RPMI7951 (cell line): ENCODE results near the gene ADAMTS16. TPM values are rescaled to one million over a fixed set of nuclear protein-coding genes. Genes with fewer than 3 reads are reported as not detected.

Source experiments
- DNase-seq: peaks from one replicate; pipeline ENCODE4 v3.0.0-alpha.2; 2012; ENCODE audit warnings: low read depth
- total RNA-seq: library from RNA; depleted of rRNA; stranded (reverse); fragments of >200 nt; shearing (Covaris generic); gene quantifications from 2 replicates; pipeline ENCODE4 v1.2.3, GENCODE V29; 2014

ADAMTS16 gene
- total RNA-seq, 1 experiment from 2014 or later: 3.4 TPM

DNA sequence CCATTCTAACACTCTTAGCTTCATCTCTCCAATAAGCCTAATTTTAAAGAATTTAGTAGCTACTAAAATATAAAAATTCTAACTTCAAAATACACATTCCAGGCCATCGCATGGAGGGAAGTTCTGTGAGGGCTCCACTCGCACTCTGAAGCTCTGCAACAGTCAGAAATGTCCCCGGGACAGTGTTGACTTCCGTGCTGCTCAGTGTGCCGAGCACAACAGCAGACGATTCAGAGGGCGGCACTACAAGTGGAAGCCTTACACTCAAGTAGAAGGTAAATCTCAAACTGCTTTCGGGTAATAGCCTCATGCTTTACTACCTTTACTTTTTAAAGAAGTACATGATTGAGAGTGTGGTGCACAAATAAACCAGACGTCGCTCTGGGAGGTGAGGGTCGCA is 94.8 kb downstream of the ADAMTS16 start:
- no peak for DNase-seq

DNA sequence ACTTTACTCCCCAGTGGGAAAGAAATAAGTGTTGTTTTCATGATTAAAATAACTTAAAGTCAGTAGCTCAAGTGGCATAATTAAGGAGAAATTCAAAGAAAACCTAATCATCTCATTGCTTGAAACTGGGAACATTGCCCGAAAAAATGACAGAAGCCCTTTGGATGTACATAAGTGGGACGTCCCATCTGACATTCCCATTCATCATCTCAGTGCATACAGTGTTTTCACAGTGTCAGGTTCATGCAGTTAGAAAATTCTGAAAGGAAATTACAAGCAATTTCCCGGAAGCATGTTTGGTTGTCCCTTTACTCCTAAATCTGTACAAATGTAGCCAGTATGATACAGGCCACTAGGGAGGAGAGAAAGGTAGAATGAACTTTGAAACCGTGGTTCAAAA is 95.6 kb downstream of the ADAMTS16 start:
- peak; percentile 24 for DNase-seq

DNA sequence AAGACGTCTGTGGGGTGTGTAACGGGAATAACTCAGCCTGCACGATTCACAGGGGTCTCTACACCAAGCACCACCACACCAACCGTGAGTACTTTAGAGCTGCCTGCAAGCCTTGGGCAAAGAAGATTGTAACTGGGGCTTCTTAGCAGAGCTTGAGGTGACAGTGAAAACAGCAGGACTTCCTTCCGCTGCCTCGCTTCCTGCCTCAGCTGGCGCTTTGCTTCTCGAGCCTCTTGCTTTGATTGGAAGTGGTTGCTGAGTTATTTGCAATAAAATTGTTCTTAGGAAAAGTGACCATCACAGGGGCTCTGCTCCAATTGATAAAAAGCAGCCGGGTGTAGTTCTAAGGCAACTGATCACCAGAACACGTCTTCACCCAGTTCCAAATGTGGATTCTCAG is 99.1 kb downstream of the ADAMTS16 start:
- DNase-seq: no peak

DNA sequence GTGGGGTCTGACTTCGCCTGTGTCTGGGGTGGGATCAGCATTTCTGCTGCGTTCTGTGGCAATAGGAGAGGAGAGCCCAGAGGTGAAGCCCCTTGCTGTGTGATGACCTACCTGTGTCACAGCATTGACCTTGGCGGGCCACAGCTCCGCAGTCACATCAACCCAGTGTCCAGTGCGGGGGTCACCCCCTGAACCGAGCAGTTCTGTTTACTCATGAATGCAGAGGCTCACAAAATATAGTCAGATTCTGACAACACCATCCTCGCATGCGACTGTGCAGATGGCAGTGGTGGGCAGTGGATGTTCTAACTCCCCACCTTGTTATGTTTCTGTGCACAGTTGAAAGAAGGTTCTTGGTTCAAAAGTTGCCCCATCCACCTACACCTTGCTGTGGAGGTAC is 100.1 kb downstream of the ADAMTS16 start:
- no peak for DNase-seq

DNA sequence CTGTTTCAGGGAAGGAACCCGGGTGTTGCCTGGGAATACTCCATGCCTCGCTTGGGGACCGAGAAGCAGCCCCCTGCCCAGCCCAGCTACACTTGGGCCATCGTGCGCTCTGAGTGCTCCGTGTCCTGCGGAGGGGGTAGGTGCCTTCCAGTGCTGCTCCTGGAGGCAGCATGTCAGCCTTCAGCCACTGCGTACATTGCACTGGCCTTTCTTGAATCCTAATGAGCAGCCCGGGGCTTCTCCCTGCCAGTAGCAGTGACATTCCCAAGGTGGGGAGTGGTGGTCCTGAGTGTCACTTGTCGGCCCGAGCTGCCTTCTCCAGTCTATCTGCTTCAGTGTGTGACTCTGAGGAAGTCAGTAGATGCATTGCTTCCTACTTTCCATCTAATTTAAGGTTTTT is 101.9 kb downstream of the ADAMTS16 start:
- DNase-seq: no peak

DNA sequence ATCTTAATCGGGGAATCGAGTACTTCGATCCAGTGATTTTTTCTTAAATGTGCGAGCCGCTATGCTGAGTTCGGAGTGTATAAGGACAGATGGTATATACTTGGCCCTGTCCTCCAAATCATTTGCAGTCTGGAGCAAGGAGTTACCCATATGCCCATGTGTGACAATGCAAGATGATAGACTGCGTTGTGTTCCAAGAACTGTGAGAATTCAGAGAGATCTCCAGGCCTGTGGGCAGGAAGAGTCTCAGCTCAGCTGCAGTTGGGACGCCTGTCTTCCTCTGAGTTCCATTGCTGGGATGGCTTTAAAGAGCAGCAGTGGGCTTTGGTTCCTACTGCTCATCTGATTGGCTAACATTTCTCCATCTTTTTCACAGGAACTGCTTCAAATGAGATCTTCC is 106.6 kb downstream of the ADAMTS16 start:
- no peak for DNase-seq

DNA sequence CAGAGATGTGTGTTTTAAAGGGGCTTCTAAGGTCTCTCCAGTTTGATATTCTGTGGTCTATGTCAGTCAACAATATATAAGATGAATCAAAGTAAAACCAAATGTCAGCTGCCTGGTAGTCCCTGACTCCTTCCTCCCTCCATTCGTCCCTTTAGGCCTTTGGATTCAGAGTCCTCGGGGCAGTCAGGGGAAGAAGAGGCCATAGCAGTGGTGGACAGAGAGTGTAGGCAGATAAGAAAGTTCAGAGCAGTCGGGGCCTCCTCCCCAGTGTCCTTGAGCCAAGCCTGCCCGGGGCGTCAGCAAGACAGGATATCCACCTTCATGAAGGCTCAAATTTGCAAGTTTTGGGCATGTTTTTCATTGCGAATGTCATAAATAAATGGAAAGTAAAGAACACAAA is 110.6 kb downstream of the ADAMTS16 start:
- DNase-seq: no peak

DNA sequence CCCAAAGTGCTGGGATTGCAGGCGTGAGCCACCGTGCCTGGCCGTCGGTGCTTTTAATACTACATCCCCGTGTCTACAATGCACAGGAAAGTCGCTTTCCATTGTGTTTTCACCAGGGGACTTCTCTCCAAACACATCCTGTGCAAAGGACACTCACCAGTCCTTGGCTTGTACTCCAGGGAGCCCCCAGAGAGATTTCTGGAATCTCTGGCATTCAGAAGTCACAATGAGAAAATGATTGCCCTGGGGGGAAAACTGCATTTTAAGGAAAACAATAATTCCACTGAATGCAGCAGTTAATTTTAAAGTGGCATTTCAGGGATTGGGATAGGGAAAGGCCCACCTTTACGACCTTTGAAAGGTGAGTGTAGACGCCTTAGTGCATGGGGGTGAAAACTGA is 112.0 kb downstream of the ADAMTS16 start:
- DNase-seq: no peak

DNA sequence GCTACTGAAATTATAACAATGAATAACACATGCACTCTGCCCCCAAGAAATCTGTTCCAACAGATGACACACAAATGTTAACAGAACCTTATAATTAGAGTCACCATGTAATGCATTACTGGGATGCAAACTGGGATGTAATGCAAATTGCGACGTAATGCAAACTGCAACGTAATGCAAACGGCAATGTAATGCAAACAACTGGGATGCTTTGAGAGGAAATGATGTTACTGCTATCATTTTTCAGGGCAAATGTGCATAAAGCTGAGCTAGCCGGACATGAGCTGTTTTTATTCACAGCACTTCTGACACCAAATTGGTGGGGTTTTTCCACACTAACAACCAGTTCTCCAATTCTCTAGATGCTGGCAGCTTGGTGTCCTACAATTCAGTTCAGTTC is 117.2 kb downstream of the ADAMTS16 start:
- DNase-seq: no peak

DNA sequence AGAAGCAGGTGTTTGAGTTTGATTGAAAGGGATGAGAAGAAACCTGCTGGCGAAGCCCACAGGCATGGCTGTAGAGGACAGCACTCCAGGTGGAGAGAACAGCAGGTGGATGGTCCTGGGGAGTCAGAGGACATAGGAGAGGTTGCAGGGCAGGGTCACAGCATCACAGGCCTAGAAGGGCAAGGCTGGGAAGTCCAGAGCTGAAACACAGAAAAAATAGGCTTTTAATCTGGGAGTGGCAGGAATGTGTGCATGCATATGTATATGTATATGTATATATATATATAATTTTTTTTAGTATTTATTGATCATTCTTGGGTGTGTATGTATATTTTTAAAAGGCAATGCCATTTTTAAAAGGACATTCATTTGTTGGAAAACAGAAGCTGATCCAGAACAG is 118.4 kb downstream of the ADAMTS16 start:
- no peak for DNase-seq

DNA sequence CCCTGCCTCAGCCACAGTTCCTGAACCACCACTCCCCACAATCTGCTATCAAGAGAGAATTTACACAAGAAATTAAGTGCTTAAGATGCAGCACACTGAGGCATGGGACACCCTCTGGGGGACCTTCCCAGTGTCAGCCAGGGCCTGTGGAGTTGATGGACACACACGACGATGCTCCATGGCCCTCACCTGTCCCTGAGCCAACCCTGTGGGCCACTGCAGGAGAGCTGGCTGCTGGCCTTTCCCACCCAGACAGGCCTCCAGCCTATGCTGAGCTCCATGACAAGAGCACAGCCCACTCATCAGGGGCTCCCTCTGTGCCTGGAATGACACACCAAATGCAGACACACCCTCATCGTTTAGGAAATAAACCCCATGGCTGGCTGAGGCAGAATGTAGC is 124.6 kb downstream of the ADAMTS16 start:
- no peak for DNase-seq

DNA sequence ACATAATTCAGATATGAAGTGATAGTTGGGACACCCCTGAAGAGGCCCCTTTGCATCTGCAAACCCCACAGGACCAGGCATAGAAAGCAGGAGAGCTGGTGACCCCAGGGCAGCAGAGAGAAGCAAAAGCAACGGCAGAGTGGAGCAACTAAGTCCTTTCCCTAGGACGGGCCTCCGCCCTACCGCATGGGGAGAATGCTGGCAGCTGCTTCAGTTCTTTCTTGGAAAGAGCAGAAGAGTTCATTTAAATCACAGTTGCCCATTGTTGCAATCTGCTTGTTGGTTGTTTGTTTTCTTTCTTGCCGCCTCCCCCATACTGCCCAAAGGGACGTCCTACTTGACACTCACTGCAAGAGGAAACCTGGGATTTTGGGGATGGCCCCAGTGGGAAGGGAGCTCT is 126.2 kb downstream of the ADAMTS16 start:
- no peak for DNase-seq

DNA sequence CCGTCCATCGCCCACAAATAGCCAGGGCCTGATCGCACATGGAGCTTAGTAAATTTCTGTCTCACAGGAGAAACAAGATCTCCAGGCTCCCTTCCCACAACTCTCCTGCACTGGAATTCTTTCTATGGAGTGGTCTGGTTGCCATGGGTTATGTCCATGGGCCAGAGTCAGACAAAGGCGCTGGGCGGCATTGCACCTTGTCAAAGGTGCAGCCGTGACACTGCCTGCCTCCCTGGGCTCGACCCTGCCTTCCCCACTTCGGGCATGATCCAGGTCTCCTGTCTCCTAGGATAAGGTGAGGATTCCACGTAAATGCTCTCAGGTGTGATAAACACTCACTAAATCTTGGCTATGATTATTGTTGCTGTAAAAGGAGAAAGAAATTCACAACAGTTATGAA is 130.0 kb downstream of the ADAMTS16 start:
- no peak for DNase-seq

DNA sequence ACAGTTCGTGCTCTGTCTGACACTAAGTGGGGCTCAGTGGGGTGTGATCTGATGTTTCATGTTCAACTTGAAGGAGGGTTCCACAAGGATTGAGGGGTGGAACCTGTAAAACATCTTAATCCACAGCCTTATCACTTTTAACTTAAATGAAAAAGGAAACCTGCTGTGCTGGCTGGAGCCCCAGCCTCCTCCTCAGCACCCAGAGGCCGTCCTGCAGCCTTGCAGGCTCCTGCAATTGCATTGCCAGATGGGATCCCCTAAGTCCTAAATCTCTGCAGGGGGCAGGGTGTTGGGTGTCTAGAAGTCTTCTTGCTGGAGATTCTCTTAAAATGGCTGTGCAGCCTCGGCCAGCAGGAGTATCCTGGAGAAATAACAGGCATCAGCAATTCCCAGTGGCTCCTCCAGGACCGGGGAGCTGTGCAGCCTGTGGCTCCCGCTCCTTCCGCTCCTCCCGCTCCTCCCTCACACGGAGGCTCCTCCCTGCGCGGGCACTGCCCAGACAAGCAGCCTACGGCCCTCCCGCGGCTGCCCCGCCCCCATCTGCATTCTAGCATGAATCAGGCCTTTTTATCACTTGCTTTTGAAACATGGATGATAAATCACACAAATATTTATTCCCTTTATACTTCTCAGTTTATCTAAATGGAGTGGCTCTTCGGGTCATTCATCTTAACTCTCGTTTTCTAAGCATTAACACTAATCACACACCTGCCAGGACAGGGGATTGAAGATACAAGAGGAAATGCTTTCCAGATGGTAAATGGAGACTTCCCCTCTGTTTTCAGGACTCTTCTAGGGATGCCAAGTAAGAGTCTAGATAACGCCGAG is 131.0 kb downstream of the ADAMTS16 start:
- peak; percentile 91 for DNase-seq

DNA sequence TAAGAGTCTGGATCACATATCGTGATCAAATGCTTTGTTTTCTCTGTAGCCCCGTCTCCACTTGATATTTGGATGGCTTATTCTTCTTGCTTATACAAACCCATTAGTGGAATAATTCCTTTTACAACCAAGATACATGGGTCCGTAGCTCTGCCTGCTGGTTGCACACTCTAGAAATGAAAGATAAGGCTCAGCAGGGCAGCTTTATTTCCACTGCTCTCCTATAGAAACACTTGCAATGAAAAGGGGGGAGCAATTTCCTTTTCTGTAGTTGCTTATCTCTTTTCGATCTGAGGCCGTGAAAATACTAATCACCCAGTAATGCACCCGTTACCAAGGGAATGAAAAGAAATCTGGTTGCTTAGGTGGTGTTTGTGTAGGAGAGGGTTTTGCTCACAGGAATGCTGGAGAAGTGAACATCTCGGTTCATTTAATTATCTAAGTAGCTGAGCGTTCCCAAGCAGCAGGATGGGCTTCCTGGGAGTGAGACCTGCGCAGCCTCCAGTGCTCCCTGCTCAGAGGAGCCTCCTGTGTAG is 131.7 kb downstream of the ADAMTS16 start:
- DNase-seq: peak; percentile 60

DNA sequence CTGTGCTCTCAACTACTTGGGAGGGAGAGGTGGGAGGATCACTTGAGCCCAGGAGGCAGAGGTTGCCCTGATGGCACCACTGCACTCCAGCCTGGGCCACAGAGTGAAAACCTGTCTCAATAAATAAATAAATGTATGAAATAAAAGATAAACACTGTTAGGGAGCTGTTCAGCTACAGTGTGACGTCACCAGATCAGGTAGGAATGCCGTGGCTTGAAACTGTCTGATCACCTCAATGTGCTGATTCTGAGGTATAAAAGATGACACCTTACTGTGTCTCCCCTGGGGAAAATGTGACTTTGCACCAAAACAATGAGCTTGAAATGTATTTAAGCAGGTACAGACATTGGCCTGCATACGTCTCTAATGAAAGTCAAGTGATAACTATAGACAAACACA is 133.3 kb downstream of the ADAMTS16 start:
- no peak for DNase-seq

DNA sequence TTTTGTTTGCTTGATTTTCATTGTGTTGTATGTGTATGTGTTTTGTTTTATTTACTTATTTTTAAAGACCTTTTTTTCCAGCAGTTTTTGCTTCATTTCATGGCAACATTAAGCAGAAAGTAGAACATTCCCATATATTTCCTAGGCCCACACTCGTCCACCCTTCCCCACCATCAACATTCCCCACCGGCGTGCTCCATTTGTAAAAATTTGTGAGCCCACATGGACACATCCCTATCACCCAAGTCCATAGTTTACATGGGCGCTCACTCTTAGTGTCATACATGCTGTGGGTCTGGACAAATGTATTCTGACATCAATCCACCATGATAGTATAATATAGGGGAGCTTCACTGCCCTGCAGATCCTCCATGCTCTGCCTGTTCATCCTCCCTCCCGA is 133.8 kb downstream of the ADAMTS16 start:
- no peak for DNase-seq

DNA sequence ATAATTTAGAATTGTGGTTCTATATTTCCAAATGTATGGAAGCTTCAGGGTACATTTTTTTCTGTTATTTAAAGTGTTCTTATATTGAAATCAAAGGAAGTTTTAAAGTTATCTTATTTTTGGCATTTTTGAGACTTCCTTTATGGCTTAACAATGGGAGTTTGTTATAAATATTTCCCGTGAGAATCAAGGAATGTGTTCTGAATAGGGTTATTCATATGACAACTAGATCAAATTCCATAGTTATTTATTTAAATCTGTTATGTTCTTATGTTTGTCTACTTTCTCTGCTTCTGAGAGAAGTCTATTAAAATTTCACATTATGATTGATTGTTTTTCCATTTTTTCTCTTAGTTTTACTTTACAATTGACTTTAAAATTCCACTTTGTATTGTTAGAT is 135.1 kb downstream of the ADAMTS16 start:
- DNase-seq: no peak

DNA sequence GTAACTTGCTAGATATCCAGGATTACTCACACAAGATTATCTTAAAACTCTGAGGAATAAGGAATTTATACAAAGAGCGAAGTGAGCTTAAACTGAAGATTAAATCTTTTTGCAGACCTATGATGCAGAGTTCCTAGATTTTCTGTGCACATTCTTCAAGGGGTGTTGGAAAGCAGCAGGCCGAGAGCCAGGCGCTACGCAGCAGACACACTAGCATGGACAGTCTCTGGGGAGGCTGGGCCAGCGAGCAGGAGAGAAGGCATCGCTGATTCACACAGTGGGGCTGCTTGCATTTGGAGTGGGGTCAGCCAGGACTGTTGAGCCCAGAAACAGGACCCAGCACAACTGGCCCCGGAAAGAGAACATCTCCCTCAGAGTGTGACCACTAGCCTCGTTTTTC is 136.3 kb downstream of the ADAMTS16 start:
- no peak for DNase-seq

DNA sequence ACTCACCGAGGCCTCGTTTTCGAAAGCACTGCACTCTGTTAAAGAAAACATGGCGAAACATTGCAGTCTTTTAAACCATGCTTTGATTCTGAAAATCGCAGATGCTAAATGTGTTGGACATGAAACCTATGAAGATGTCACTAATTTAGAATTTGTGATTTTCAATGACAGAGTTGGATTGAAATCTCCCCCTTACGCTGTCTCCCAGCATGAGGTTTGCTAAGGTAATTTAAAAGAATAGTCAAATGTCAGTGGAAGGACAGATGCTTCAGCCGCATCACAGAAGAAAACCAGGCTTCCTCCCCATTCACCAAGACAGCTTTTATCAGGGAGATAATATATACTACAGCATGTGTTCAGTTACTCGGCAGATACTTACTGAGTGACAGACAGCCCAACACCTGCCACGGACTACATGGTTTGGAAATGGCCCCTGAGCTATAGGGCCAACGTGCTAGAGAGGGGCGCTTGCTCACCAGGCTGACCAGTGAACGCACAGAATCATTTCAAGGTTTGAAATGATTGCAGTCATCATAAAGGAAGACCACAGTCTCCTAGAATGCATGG is 136.9 kb downstream of the ADAMTS16 start:
- DNase-seq: no peak

DNA sequence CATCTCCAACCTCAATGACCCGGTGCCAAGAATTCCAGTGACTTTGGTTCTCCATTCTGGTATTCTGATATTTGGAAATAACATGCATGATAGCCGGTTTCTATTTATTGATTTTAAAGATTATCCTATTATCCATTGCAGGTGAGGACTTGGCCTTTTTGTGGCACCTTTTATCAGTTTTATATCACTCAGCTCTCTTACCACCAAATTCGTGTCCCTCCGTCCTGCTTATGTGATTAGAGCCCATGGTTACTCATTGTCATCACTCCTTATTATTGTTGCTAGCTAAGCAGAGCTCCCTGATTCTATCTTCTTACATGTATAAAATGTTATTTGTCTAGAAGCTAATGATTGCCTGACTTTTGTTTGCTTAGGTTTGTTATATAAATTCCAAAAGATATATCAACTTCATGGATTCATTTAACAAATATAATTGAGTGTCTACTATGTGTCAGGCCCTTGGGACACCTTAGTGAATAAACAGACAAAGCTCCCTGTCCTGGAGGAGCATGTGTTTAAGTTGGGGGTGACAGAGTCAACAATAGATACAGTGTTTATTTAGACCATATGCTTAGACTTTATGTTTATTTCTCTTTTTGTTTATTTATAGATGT is 138.2 kb downstream of the ADAMTS16 start:
- DNase-seq: no peak

DNA sequence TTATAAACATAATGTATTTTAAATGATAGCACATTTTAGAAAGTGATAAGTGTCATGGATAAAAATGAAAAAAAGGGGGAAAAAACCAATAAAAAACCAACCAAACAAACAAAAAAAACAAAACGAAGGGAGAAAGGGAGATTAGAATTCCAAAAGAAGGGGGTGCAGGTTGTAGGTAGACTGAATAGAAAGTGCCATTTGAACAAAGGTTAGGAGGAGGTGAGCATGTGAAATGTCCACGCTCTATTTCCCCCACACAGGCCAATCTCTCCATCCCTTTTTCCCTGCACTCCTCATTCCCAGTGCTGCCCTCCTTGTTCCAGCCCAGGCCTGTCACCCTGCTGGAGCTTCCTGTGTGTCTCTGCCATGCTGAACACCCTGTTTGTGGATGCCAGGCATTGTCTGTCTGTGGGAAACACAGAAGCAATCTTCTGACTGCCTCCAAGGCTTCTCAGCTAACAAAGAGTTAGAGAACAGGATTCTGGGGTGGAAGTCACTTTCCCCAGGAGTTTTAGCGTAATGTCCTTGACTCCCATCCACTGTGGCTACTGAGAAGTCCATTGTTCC is 138.8 kb downstream of the ADAMTS16 start:
- no peak for DNase-seq

DNA sequence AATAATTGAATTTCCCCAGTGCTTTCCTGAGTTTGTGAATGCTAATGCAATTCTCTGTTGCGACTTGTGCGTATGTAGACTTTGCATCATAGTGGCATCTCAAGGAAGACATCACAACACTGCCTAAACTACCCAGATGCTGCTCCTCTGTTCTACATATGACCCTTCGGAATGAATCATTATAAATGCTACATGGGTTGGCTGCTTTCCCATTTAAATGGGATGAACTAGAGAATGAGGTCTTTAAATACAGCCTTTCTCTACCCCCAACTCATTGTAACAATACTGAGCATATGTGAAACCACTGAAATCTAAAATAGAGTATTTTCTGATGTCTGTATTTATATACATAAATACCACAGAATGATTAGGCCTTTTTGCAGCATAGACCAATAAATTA is 145.8 kb downstream of the ADAMTS16 start:
- peak; percentile 25 for DNase-seq
